A673 (cell line): ENCODE data around the gene ZFPM1. TPM values are rescaled to one million over a fixed set of nuclear protein-coding genes. Genes with fewer than 3 reads are reported as not detected.

Experiments used
- BruUV-seq: library from RNA; stranded (reverse); fragments of 400-500 nt; replicated peaks from 2 replicates; lab custom pipeline; 2021; lab: Mats Ljungman, UMichigan
- CTCF ChIA-PET: fragments of 300-600 bp; sonication (Branson Sonifier 250); formaldehyde crosslinking; loops from one replicate; lab custom pipeline; 2022; ENCODE audit warnings: antibody characterized with exemption; lab: Charles Lee
- POLR2A ChIA-PET: fragments of 300-600 bp; sonication (Branson Sonifier 250); formaldehyde crosslinking; loops from one replicate; lab custom pipeline; 2022; ENCODE audit warnings: antibody characterized with exemption; ENCODE audit not compliant: low non-redundant PET; lab: Charles Lee
- DNase-seq: peaks from one replicate; pipeline ENCODE4 v3.0.0-alpha.2; 2015; ENCODE audit warnings: low spot score
- H3K27ac ChIP-seq: fragments of 200-600 bp; sonication (generic); 2 replicates; pipeline ENCODE4 v1.5.1; 2016; ENCODE audit warnings: mixed run types, low read depth, mild to moderate bottlenecking, mixed read lengths, antibody characterized with exemption, low read length; ENCODE audit not compliant: poor library complexity, severe bottlenecking
- H3K27me3 ChIP-seq: fragments of 200-600 bp; sonication (generic); replicated peaks from 2 replicates; pipeline ENCODE4 v1.6.1; 2017; ENCODE audit warnings: mixed run types, low read depth, mild to moderate bottlenecking, mixed read lengths, antibody characterized with exemption, low read length; ENCODE audit not compliant: insufficient read depth, poor library complexity
- H3K36me3 ChIP-seq: fragments of 200-600 bp; sonication (generic); 2 replicates; pipeline ENCODE4 v1.6.1; 2016; ENCODE audit warnings: mixed run types, mild to moderate bottlenecking, mixed read lengths, antibody characterized with exemption, low read length; ENCODE audit not compliant: insufficient read depth, poor library complexity, severe bottlenecking
- H3K4me1 ChIP-seq: fragments of 200-600 bp; sonication (generic); 2 replicates; pipeline ENCODE4 v1.6.1; 2017; ENCODE audit warnings: mixed run types, mild to moderate bottlenecking, mixed read lengths, antibody characterized with exemption, low read length; ENCODE audit not compliant: insufficient read depth, poor library complexity, severe bottlenecking
- H3K4me3 ChIP-seq: fragments of 200-600 bp; sonication (generic); 2 replicates; pipeline ENCODE4 v1.5.1; 2016; ENCODE audit warnings: low read depth, mixed run types, mild to moderate bottlenecking, mixed read lengths, low read length; ENCODE audit not compliant: poor library complexity, severe bottlenecking
- H3K9me3 ChIP-seq: fragments of 200-600 bp; sonication (generic); 2 replicates; pipeline ENCODE4 v1.6.1; 2016; ENCODE audit warnings: mixed run types, low read depth, mild to moderate bottlenecking, mixed read lengths, antibody characterized with exemption, low read length; ENCODE audit not compliant: poor library complexity, severe bottlenecking
- EZH2 ChIP-seq: fragments of 200-600 bp; sonication (generic); IDR thresholded peaks from 2 replicates; pipeline ENCODE4 v1.6.1; 2017; ENCODE audit warnings: borderline replicate concordance, low read depth, mild to moderate bottlenecking, mixed read lengths, antibody characterized with exemption, low read length; ENCODE audit not compliant: poor library complexity, severe bottlenecking
- intact Hi-C: fragments of 100-400 bp; cut with micrococcal nuclease; formaldehyde crosslinking; loops from one replicate; pipeline ENCODE4 v1.10.0; 2022; ENCODE audit not compliant: unreplicated experiment
- total RNA-seq: library from RNA; stranded (reverse); gene quantifications from 2 replicates; pipeline ENCODE4 v1.2.3, GENCODE V29; 2021
- TF ChIP-seq, protein P1 (sequence below): fragments of 300-800, 200-600 bp; sonication (generic); conservative IDR thresholded peaks from 2 replicates; pipeline ENCODE4 v1.5.1; 2017; ENCODE audit warnings: low read depth, mild to moderate bottlenecking, antibody characterized with exemption, low read length, moderate library complexity, mixed read lengths

The ZFPM1 gene
- total RNA-seq, 1 experiment from 2014 or later: 5.6 TPM

DNA sequence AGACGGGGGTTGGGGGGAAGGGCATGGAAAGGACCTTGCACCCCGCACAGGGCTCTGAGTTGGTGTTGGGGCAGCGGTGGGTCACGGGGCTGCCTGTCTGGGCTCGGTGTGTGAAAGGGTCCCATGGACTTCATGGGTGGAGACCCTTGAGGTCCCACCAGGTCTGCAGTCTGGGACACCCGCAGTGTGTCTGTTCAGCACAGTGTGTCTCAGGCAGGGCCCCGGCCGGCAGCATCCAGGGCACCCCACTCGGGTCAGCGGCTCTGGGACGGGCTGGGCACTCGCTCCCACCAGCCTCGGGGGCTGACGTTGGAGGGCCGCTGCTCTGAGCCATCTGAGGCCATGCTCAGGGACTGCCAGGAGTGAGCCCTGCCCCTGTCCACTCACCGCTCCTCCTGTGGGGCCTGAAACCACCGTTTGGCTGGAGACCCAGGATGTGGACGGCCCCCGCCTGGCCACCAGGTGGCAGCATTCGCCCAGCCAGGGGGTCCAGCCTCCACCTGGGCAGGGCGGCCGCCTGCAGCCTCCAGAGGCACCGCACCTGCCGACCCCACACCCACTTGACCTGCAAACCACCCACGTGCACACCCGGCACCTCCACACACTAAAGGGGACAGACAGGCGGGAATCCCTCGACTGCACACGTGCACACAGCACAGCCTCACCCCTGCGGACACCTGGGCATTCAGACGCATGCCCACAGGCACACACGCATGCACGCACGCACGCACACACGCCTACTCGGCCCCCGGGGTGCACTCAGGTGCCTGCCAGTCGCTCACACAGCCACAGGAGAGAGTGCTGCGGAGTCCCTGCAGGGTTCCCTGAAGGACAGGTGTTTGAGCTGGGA lies 10.1 kb upstream of the ZFPM1 start:
- Histone ChIP-seq H3K4me1 (peaks cover under 1% of the 10 kb centered on the region), H3K36me3 (no peaks in the 10 kb centered on the region), H3K27ac (no peak overlapping the region), H3K9me3 (no peaks in the 10 kb centered on the region), H3K27me3 (no peaks in the 10 kb centered on the region), H3K4me3 (no peak overlapping the region)
- peak; percentile 67 for DNase-seq
- TF ChIP-seq, protein P1, sequence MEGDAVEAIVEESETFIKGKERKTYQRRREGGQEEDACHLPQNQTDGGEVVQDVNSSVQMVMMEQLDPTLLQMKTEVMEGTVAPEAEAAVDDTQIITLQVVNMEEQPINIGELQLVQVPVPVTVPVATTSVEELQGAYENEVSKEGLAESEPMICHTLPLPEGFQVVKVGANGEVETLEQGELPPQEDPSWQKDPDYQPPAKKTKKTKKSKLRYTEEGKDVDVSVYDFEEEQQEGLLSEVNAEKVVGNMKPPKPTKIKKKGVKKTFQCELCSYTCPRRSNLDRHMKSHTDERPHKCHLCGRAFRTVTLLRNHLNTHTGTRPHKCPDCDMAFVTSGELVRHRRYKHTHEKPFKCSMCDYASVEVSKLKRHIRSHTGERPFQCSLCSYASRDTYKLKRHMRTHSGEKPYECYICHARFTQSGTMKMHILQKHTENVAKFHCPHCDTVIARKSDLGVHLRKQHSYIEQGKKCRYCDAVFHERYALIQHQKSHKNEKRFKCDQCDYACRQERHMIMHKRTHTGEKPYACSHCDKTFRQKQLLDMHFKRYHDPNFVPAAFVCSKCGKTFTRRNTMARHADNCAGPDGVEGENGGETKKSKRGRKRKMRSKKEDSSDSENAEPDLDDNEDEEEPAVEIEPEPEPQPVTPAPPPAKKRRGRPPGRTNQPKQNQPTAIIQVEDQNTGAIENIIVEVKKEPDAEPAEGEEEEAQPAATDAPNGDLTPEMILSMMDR: peak; percentile 91
- no peak for TF ChIP-seq EZH2
- BruUV-seq: no TSS peak
- POLR2A ChIA-PET: interaction anchor here (0.8 kb wide), 1 partner anchor 68 kb away, joined by 3 read pairs; no protein-coding TSS in a partner anchor
- intact Hi-C loops: loop anchor here (1.0 kb wide), 2 partner anchors 84 to 119 kb away; no protein-coding TSS in a partner anchor
- CTCF ChIA-PET: interaction anchor here (0.6 kb wide), 1 partner anchor 62 kb away, joined by 3 read pairs; no protein-coding TSS in a partner anchor

GRCh38 chr16:88444826-88445582 lies 8.1 kb upstream of the ZFPM1 start:
- Histone ChIP-seq H3K9me3 (no peaks in the 10 kb centered on the region), H3K4me3 (no peak overlapping the region), H3K27me3 (no peaks in the 10 kb centered on the region), H3K36me3 (no peaks in the 10 kb centered on the region), H3K4me1 (peaks cover 21% of the 10 kb centered on the region), H3K27ac (no peak overlapping the region)
- TF ChIP-seq, protein P1: no peak
- no peak for TF ChIP-seq EZH2
- intact Hi-C loops: no loop called here
- ChIA-PET POLR2A (no interaction called here), CTCF (no interaction called here)
- no TSS peak for BruUV-seq
- DNase-seq: peak; percentile 33

DNA sequence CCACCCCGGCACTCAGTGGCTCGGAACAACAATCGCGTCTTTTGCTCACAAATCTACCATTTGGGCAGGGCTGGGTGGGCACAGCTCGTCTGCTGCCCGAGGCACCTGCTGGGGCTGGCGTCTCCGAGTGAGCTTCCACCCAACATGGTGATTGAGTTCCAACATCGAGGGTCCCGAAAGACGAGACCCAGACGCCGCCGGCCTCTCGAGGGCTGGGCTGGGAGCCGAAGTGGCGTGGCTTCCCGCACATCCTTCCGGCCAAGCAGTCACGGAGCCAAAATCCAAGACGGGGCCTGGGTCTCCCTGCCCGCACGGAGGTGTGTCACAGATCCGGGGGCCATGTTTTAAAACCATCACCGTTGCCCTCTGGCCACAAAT lies 7.5 kb upstream of the ZFPM1 start:
- no TSS peak for BruUV-seq
- no peaks in the 10 kb centered on the region for H3K36me3 ChIP-seq
- no peaks in the 10 kb centered on the region for H3K9me3 ChIP-seq
- H3K27ac ChIP-seq: no peak overlapping the region
- no peak overlapping the region for H3K4me3 ChIP-seq
- ChIA-PET CTCF (no interaction called here), POLR2A (no interaction called here)
- intact Hi-C loops: no loop called here
- no peaks in the 10 kb centered on the region for H3K27me3 ChIP-seq
- H3K4me1 ChIP-seq: peaks cover 21% of the 10 kb centered on the region
- no peak for DNase-seq
- TF ChIP-seq, protein P1: no peak
- TF ChIP-seq EZH2: no peak
